H1 (cell line): ENCODE data around the gene TOR4A. TPM values are rescaled to one million over a fixed set of nuclear protein-coding genes. Genes with fewer than 3 reads are reported as not detected.

Source experiments
- polyA plus RNA-seq, 7 experiments: library from polyadenylated mRNA; depleted of rRNA in 3 of 7; stranded (reverse) in 5 of 7; unstranded in 2 of 7; fragments of >200 nt in 5 of 7; fragments of 200-250 nt in 2 of 7; gene quantifications; 1 replicate in 5 of 7; 2 replicates in 1 of 7; 4 replicates in 1 of 7; pipeline versions ENCODE4 v1.2.1 to v1.2.3, GENCODE V29; 2011 to 2013; ENCODE audit warnings: missing spikeins in 2 of 7, mixed read lengths in 2 of 7
- total RNA-seq: library from RNA; stranded (reverse); fragmentation: NEBNext Ultra II Directional; extraction: Animal tissue kit (Norgen Biotek cat#: 25700); gene quantifications from 2 replicates; pipeline ENCODE4 v1.2.1, GENCODE V29; 2021
- TF ChIP-seq, protein P1 (sequence below): fragments of 300-600 bp; sonication (generic); IDR thresholded peaks from 2 replicates; pipeline ENCODE4 v1.7.1; 2012; ENCODE audit warnings: low read length, moderate library complexity, mild to moderate bottlenecking, inconsistent platforms; ENCODE audit not compliant: insufficient replicate concordance

TOR4A gene
- total and polyA plus RNA-seq, 2 of the 8 experiments (the other 6 are each of a cell fraction or from before 2014, with no cell fraction given), result 8.4 to 9.3 TPM

DNA sequence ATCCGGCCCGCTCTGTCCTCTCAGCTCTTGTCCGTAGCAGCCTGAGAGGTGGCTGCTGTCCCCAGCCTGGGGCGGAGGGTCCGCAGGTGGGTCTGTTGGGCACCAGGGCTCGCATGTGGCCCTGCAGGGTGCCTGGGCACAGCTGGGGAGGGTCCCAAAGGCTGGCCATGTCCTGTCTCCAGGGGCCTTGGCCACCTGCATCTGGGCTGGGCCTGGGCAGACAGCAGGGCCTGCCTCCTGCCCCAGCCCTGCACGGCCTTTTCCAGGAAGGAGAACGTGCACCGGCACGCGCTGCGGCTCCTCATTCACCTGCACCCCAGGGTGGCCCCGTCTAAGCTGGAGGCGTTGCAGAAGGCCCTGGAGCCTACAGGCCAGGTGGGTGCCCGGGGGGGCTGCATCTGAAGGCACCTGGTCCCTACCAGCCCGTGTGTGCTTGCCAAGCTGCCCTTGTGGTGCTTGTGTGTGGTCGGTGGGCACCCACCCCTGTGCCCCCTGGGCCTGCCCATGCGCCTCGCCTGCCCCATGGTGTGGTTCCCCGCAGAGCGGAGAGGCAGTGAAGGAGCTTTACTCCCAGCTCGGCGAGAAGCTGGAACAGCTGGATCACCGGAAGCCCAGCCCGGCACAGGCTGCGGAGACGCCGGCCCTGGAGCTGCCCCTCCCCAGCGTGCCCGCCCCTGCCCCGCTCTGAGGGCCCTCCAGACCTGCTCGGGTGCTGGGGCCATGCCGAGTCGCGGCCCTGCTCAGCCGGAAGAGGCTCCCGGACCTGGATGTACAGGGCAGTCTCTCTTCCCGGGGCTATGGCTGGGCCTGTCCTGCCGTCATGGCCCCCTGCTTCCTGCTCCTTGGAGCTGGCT is 5.1 kb upstream of the TOR4A start (continued):
- TF ChIP-seq, protein P1, sequence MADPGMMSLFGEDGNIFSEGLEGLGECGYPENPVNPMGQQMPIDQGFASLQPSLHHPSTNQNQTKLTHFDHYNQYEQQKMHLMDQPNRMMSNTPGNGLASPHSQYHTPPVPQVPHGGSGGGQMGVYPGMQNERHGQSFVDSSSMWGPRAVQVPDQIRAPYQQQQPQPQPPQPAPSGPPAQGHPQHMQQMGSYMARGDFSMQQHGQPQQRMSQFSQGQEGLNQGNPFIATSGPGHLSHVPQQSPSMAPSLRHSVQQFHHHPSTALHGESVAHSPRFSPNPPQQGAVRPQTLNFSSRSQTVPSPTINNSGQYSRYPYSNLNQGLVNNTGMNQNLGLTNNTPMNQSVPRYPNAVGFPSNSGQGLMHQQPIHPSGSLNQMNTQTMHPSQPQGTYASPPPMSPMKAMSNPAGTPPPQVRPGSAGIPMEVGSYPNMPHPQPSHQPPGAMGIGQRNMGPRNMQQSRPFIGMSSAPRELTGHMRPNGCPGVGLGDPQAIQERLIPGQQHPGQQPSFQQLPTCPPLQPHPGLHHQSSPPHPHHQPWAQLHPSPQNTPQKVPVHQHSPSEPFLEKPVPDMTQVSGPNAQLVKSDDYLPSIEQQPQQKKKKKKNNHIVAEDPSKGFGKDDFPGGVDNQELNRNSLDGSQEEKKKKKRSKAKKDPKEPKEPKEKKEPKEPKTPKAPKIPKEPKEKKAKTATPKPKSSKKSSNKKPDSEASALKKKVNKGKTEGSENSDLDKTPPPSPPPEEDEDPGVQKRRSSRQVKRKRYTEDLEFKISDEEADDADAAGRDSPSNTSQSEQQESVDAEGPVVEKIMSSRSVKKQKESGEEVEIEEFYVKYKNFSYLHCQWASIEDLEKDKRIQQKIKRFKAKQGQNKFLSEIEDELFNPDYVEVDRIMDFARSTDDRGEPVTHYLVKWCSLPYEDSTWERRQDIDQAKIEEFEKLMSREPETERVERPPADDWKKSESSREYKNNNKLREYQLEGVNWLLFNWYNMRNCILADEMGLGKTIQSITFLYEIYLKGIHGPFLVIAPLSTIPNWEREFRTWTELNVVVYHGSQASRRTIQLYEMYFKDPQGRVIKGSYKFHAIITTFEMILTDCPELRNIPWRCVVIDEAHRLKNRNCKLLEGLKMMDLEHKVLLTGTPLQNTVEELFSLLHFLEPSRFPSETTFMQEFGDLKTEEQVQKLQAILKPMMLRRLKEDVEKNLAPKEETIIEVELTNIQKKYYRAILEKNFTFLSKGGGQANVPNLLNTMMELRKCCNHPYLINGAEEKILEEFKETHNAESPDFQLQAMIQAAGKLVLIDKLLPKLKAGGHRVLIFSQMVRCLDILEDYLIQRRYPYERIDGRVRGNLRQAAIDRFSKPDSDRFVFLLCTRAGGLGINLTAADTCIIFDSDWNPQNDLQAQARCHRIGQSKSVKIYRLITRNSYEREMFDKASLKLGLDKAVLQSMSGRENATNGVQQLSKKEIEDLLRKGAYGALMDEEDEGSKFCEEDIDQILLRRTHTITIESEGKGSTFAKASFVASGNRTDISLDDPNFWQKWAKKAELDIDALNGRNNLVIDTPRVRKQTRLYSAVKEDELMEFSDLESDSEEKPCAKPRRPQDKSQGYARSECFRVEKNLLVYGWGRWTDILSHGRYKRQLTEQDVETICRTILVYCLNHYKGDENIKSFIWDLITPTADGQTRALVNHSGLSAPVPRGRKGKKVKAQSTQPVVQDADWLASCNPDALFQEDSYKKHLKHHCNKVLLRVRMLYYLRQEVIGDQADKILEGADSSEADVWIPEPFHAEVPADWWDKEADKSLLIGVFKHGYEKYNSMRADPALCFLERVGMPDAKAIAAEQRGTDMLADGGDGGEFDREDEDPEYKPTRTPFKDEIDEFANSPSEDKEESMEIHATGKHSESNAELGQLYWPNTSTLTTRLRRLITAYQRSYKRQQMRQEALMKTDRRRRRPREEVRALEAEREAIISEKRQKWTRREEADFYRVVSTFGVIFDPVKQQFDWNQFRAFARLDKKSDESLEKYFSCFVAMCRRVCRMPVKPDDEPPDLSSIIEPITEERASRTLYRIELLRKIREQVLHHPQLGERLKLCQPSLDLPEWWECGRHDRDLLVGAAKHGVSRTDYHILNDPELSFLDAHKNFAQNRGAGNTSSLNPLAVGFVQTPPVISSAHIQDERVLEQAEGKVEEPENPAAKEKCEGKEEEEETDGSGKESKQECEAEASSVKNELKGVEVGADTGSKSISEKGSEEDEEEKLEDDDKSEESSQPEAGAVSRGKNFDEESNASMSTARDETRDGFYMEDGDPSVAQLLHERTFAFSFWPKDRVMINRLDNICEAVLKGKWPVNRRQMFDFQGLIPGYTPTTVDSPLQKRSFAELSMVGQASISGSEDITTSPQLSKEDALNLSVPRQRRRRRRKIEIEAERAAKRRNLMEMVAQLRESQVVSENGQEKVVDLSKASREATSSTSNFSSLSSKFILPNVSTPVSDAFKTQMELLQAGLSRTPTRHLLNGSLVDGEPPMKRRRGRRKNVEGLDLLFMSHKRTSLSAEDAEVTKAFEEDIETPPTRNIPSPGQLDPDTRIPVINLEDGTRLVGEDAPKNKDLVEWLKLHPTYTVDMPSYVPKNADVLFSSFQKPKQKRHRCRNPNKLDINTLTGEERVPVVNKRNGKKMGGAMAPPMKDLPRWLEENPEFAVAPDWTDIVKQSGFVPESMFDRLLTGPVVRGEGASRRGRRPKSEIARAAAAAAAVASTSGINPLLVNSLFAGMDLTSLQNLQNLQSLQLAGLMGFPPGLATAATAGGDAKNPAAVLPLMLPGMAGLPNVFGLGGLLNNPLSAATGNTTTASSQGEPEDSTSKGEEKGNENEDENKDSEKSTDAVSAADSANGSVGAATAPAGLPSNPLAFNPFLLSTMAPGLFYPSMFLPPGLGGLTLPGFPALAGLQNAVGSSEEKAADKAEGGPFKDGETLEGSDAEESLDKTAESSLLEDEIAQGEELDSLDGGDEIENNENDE, result no peak
- TF ChIP-seq, all 59 proteins: peak for 0
